NCI-H1092 treated with DMSO at 0.1 percent for 48 hours (cell line): ENCODE measurements around the gene PLEKHM1.
"Not testable (repeated sequence)": the region's sequence is repeated elsewhere in the genome, so short reads cannot be mapped to it uniquely, and the experiment has no call there.

ENCODE experiments used
- DNase-seq: peaks from one replicate; lab custom pipeline; 2025; lab: John Stamatoyannopoulos, UW

The PLEKHM1 gene

DNA sequence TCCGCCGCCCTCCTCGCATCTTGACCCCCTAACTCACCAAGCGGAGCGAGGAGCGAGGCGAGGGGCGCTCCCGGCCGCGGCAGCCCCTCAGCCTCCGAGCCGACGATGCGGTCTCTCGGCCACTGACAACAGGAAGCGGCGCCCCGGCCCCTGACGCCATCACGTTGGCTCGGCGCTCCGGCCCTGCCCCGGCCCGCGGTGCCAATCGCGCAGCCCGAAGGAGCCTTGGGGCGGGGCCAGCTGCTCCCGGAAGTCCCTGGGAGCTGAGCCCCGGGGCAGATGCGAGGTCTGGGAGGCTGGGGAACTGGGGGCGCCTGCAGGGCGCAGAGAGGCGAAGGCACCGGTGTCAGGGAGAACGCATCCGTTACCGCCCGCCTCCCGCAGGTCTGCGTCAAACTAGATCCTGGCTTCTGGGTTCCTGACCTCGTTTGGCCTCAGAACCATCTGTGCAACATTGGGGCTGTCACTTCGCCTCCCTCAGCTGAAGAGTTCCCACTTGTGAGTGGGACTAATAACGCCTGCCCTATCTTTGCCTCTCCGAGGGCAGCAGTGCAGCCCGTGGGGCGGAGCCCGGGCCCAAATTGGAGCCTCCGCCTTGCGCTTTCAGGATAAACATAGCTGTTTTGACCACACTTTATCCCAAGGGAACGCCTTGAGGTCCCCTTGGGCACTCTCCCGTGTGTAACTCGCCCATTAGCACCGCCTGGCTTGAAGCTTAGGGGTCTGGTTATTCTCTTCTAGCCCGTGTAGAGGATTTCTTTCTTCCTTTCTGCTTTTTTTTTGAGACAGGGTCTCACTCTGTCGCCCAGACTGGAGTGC is at the start of gene PLEKHM1:
TSS of gene PLEKHM1 (minus strand) at position 107 of the 819 bp plus-strand sequence. CDS start 8,237 bp downstream, outside the sequence.
- peak; percentile 56 for DNase-seq

DNA sequence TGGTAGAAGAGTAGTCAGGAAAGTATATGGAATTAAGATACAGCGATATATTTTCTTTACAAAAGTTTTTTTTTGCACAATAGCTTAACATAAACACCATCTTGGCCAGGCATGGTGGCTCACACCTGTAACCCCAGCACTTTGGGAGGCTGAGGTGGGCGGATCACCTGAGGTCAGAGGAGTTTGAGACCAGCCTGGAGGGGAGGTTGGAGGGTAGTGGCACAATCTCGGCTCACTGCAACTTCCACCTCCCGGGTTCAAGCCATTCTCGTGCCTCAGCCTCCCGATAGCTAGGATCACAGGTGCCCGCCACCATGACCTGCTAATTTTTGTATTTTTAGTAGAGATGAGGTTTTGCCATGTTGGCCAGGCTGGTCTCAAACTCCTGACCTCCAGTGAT is 47.6 kb upstream of the PLEKHM1 start:
- DNase-seq = not testable (repeated sequence)

DNA sequence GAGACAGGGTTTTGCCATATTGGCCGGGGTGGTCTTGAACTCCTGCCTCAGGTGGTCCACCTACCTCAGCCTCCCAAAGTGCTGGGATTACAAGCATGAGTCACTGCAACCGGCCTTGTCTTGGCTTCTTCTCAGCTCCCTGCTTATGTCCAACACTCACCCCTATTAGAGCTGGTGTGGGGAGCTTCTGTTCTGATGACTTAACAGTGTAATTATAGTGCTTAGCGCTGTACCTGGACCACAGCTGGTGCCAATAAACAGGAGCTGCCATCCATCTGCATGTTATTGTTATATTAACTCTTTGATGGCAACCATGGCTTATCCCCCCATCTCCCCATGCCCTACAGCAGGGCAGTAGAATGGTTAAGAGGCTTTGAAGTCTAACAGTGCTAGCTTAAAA is 15.6 kb upstream of the PLEKHM1 start:
- not testable (repeated sequence) for DNase-seq

DNA sequence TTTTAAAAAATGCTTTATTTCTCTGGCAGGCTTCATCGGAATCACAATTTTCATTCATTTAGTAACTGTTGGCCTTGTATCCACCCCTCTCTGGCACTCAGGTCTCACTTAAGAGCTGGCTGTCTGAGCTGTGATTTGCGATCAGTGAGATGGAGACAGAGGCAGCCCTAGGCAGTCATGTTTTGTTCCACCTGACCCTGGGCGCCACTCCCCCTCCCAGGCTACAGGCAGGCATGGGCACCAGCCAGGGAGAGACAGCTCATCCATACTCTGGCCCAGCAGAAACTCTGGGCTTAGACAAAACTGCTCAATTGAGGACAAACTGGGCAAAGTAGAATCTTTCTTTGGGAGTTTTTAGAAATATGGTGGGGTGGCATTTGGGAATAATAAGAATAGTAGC is 14.7 kb upstream of the PLEKHM1 start:
- not testable (repeated sequence) for DNase-seq

DNA sequence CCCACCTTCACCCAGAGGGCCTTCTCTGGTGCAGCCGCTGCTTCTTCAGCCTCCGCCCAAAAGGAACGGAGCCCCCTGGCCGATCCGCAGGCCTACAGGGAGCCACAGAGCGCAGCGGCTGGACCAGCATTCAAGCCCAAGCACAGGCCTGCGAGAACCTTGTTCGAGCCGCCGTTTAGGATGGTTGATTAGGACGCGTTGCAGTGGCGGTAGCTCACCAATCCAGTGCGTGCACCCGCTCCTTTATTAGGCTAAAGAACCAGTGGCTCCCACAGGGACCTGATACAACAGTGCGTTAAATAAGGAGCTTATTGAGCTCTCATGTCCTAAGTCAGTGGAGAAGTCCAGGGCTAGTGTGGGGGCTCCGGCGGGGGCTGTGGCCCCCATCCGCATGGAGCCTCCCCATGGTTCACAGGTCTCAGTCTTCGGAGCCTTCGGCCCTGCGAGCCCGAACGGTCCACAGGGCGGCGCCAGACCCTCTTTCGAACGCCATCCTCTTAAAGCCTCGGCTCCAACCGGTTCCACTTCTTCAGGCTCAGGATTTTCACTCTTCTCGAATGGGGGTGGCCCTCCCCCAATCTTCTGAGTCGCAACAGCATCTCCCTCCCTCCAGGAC is 10.7 kb upstream of the PLEKHM1 start:
- not testable (repeated sequence) for DNase-seq

DNA sequence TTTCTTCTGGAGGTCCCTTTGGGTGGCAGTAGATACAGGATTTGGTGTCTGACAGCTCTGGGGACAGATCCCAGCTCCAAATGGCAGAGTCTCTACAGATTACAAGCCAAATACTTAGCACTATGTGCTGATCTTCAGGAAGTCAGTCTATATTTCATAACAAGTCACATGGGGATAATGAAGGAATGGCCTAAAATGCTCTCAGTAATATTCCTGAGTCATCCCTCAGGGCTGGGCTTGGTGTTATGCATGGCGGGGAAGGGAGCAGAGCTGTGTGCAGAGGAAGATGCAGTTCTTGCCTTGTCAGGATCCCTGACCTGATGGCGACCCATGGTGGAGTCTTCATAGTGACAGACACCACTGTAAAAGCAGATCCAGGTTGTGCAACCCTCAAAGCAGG is 10.0 kb upstream of the PLEKHM1 start:
- not testable (repeated sequence) for DNase-seq

DNA sequence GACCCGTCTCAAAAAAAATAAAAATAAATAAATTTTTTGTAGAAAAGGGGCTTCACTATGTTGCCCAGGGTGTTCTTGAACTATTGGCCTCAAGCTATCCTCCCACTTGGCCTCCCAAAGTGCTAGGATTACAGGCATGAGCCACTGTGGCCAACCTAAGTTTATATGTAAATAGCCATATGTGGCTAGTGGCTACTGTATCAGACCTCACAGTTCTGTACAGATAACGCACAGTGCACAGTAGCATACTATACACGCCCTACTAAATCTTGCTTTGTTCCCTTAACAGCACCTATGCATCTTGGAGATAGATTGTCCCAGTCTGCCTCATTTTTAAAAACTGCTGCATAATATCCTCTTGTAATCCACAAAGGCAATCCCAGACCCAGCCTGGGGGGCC is 8.7 kb upstream of the PLEKHM1 start:
- DNase-seq = not testable (repeated sequence)

DNA sequence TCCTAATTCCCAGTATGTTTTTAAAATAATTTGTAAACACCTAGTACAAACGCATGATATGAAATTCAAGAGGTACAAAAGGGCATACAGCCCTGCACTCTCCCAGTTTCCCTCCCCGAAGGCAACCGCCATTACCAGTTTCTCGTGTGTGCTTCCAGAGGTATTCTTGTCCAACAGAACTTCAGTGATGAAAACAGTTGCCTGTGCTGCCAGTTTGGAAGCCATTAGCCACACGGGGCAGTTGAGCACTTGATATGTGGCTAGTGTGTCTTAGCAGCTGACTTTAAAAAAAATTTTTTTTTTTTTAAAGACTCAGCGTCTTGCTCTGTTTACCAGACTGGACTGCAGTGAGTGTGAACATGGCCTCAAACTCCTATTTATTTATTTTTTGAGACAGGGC is 7.9 kb upstream of the PLEKHM1 start:
- DNase-seq = not testable (repeated sequence)

DNA sequence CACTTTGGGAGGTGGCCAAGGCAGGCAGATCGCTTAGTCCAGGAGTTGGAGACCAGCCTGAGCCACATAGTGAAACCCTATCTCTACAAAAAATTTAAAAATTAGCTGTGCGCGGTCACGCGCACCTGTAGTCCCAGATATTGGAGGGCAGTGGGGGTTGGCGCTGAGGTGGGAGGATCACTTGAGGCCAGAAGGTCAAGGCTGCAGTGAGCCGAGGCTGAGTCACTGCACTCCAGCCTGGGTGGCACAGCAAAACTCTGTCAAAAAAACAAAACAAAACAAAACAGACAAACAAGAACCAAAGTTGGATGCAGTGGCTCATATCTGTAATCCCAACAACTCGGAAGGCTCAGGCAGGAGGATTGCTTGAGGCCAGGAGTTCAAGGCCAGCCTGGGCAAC is 6.9 kb upstream of the PLEKHM1 start:
- not testable (repeated sequence) for DNase-seq

DNA sequence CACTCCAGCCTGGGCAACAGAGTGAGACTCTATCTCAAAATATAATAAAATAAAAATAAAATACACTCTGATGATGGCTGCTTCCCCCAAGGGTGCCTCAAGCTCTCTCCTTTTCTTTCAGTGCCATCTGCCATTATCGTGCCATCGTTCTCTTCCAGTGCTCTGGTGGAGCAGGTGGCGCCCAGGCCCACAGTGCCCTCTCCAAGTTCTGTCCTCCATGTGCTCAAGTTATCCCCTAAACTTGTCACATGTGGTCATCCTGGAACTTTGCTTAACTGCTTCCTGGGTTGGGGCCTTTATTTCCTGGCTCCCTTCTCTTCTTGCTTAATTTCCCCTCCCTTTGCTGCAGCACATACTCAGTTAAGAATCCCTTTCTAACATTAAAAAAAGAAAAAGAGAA is 6.0 kb upstream of the PLEKHM1 start:
- not testable (repeated sequence) for DNase-seq

DNA sequence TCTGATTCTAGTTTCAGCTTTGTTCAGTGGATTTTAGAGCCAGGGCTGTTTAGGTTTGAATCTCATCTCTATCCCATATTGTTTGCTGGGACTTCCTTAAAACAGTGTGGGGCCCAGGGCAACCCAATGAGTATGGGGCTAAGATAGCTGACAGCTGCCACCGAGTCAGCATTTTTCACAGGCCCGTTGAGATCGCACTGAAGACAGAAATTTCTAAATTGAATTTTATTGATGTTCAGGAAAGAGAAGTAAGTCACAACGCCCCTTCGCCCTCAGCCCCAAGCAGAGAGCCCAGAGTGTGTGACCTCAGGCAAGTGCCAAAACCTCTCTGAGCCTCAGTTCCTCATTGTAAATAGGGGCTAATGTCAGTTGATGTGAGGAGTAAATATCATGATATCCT is 4.0 kb upstream of the PLEKHM1 start:
- not testable (repeated sequence) for DNase-seq

DNA sequence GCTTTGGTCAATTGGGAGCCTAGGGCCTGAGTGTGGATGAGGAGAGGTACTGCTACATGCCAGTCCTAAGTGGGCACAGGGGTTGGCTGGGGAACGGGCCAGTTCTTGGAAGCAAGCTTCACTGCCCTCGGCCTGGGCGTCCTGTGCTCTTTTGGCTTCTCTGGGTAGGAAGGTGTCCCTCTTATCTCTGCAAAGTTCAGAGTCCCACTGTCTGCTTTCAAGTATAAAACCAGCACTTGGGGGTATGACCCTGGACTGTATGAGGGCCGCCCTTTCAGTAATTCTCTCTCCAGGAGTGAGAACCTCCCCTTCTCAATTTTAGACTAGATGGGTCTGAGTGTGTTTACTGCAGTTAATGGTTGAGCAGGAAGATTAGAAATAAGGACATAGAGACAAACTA is 1.6 kb upstream of the PLEKHM1 start:
- DNase-seq = not testable (repeated sequence)

DNA sequence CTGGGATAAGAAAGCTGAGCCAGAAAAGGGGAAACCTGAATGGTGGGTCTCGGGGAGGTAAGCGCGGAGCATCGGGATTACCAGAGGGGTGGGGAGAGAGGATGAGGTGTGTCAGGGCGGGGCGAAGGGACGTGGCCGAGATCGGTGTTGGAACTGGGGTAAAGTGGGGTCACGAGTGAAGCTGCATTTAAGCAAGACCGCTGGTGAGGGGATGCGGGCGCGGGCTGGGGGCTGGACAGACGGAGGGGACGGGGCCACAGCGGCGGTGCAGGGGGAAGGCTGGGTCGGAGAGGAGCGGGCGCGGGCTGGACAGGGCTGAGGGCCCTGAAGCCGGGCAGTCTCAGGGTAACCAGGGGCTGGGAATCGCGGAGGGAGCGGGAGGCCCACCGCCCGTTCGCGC is 323 bp downstream of the PLEKHM1 start:
- not testable (repeated sequence) for DNase-seq

DNA sequence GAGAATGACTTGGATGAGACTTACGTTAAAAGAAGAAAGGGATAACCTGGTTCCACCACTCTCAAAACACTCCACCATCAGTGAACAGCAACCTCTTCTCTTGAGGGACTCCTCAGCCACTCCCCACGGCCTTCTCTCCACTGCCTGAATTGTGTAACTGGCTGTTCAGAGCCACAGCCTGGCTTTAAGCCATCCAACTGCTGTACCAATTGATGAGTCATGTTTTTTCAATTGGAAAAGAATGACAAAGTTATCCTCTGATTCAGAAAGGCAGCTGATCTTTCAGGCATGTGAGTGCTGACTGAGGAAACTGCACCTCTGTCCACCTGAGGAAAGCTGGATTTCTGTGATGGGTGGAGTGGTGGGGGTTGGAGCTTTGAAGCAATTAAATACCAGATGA is 2.8 kb downstream of the PLEKHM1 start:
- not testable (repeated sequence) for DNase-seq

DNA sequence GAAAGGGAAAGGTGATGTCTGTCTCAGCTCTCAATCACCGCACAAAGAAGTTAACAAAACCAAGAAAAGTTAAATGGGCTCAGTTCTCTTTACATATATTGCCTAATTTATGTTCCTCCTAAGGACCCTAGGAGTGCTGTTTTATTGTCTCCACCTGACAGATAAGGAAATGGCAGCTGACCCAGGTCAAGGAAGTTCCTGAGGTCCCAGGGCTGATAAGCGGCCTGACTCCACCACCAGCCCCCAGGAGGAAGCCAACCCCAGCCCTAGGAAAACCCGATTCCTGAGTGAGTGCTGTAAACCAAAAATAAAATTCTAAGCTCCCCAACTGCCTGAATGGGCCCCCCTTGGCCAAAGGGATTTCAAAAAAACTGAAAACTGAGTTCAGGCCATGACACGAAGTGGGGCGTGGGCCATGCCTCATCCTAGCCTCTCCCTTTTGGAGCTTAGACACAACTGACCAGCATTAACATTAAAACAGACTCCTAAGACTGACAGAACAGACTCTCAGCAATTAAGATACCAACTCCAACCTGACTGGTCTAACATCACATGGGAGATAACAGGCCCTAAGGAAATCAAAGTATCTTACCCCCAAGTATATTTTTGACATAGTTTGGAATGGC is 6.8 kb downstream of the PLEKHM1 start:
- DNase-seq = not testable (repeated sequence)

DNA sequence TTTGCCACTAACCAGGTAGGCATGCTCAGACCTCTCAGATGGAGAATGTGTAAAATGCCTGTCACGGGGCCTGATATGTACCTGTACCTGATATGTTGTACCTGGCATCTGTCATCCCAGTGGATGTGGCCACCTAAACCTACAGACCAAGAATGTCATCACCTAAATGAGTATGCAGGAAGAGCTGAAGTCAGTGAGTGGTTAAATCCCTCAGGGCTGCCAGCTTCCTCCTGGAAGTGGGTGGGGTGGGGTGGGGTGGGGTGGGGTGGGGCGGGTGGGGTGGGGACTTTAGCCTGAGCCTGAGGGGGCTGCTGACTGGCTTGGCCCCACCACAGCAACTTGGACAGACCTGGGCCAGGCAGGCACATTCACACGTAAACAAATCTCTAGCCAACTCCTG is 7.3 kb downstream of the PLEKHM1 start:
- not testable (repeated sequence) for DNase-seq

DNA sequence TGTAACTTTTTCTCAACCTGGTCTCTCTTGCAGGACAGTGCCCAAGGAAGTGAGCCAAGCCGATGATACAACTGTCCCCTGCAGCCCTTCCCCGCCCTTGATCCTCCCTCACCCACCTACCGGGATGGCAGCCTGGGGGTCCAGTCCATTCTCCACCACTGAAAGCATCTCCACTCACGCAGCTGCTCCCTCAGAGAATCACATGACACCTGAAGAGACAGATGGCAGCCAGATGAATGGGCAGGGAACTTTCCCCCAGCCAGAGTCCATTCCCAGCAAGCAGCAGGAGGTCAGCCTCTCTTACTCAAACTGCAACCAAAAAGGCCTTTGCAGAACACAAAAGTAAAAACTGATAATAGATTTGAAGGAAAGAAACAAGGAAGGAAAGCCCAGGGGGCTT is 8.2 kb downstream of the PLEKHM1 start:
- not testable (repeated sequence) for DNase-seq

DNA sequence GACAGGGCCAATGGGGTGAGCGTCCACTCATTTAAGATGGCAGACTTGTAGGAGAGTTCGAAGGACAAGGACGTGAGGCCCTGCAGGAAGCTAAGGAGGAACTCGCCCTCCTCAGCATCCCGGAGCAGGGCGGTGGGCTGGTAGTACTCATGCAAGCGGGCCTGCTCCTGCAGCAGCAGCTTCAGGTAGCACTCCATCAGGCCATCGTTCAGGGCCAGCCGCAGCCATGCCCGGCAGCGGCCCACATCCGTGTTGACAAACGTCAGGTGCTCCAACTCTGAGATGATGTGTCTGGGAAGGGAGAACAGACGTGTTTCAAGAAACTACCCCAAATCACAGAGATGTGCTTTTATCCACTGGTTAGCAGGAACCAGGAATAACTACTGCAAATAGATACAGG is 15.1 kb downstream of the PLEKHM1 start:
- DNase-seq = not testable (repeated sequence)

DNA sequence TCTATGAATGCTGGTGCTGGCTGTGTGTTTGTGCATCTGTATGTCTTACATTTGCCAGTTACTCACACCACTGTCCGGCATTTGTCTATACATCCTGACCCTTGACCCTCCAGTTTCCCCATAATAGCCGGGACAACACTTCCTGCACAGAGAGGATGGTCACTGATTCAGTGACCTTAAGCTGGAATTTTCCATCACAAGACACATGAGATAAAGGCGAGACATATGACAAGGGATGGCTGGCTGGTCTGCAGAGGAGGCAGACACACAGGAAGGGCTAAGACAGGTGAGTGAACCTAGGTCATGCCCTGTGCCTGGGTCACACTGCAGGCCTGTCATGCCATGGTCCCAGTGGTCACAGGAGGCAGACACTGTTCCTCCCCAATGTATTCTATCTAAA is 18.3 kb downstream of the PLEKHM1 start:
- not testable (repeated sequence) for DNase-seq

DNA sequence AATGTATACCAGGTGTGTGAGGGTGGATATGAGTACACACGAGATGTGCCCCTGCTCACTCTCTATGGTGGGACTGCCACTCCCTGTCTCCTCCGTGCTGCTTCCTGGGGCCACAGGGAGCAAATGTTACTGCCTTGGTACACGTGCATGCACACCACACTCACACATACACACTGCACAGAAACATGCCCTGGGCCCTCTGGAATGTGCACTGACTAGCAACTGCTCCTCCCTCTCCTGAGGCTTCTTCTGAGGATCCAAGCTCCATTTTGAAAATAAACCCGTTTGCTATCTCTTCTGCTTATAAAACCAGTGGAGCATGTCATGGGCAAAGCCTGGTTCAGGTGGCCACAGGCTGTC is 21.3 kb downstream of the PLEKHM1 start:
- not testable (repeated sequence) for DNase-seq

DNA sequence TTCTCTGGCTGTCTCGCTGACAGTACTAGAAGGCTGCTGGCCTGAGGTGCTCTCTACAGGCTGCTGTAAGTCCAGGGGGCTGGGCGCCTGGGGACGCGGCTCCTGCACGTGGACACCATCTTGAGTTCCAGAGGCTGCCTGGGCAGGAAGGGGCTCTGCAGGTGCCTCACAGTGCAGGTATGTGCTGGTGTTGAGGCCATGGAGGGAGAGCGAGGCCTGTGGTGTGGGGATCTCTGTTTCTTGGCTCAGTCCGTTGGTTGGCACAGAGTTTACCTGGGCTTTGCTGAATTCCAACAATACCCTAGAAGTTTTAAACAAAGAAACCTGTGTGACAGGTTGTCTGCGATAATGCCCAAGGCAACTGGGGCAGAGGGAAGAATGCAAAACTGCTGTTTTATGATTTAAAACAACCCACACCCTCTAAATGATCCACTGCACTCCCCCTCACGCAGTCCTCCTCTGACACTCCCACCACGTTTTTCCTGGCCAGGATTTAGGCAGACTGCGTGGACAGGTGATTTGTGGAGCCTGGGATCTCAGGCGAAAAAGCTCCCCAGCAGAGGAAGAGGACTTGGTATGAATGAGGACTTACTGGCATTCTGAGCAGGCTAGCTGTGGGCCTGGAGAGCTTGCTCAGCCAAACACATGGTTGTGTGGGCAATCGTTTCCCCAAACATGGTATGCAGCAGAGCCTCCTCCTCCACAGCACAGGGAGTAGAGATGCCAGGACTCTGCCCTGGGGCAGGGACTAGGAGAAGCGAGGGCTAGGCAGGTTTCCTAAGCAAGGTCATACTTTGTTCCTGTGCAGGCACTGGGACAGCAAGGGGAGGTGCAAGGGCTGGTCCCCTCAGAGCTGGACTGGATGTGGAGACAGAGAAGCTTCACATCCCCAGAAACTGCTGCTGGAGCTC is 22.0 kb downstream of the PLEKHM1 start:
- DNase-seq = not testable (repeated sequence)
